Effector CD4-positive, alpha-beta T cell (primary cell): ENCODE measurements around the gene RXRA.
A peak's percentile ranks its signal among the peaks of the same experiment; 100 is the strongest.

Experiments used
- DNase-seq: peaks from one replicate; pipeline ENCODE4 v3.0.0-alpha.2; 2020

Gene RXRA

DNA sequence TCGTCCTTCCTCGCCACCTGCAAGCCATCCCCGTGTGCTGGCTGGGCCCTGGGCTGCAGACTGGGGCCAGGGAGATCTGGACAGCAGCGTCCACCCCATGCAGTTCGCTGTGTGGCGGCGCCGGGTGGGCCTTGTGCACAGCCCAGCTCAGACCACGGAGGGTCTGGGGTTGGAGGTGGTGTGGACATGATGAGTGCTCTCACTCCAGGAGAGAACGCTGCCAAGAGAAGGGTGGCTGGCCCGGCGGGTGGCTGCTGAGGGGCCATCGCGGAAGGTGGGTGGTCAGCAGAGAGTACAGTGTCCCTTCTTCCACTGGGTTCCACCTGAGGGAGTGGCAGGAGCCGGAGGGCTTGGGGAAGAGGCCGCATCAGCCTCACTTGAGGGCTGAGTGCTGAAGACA is 44.4 kb downstream of the RXRA start:
- no peak for DNase-seq

- DNase-seq, result no peak
Observed at GRCh38 chr9:134371731-134372130, 45.5 kb downstream of the RXRA start.

DNA sequence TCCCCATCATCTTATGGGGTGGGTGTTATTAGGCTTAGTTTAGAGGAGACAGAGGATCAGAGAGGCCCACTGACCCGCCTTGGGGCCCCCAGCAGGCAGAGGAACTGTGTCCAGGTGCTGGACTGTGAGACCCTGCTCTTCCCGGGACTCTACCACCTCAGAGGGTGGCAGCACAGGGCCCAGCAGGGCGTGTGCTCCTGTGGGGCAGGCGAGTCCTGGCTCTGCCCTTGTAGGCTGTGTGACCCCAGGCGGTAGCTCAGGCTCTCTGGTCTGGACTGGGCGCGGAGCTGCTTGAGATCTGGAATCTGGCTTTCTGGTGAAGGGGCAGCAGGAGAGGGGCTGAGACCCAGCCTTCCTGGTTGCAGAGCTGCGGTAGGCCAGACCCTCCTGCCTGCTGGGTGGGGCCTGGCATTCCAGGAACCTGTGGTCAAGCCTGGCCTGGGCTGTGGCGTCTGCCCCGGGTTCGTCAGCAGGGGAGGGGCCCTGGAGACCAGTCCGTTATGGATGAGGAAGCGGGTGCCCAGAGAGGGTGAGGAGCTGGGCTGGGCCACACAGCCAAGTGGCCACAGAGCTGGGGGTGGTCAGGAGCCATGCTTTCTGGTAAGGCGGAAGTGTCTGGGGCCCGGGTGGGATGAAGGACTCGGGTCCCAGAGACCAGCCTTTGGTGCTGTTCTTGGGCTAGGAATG is 46.5 kb downstream of the RXRA start:
- no peak for DNase-seq

- no peak for DNase-seq
Observed at GRCh38 chr9:134373269-134373668, 47.0 kb downstream of the RXRA start.

- DNase-seq, result no peak
Observed at GRCh38 chr9:134373953-134374300, 47.7 kb downstream of the RXRA start.

DNA sequence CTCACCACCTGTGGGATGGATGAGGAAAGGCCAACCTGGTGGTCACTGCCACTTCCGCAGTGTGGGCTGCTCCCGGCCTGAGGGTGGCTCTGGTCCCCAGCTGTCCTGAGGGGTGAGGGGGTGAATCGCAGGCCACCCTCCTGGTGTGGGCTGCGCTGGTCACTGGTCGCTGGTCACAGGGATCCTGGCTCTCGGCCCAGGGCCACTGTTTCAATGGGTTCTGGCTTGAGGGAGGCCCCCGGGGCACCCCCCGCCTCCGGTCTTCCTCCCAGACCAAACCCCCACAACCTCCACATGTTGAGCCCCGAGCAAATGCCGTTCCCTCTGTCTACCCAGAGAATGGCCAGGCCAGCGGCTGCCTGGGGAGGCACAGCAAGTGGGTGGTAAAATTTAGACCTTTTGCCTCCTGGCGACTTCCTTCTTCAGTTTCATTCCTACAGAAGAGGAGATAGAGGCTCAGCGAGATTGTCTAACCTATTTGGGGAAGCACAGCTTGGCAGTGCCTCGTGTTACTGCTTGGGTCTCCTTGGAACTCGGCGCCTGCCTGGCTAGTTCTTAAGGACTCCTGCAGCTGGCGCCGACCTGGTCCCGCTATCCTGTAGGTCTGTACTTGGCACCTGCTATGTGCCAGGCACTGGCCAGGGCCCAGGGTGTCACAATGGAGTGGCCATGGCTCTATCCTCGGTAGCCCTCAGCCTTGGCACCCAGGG is 48.2 kb downstream of the RXRA start:
- no peak for DNase-seq

DNA sequence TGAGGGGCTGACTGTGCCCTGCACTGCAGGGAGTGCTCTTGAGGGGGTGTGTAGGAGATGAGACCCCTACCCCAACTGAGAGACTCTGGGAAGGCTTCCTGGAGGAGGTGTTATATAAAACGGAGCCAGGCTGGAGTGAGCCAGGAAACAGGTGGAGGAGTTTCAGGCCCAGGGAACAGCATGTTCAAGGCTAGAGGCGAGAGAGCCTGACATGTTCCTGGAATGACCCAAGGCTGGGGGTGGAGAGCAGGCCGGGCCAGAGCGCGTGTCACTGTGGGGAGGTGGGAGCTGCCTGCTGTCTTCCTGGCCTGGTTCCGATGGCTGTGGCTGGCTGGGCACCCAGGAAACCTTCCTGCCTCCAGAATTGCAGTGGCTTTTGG is 48.7 kb downstream of the RXRA start:
- DNase-seq, result no peak

DNA sequence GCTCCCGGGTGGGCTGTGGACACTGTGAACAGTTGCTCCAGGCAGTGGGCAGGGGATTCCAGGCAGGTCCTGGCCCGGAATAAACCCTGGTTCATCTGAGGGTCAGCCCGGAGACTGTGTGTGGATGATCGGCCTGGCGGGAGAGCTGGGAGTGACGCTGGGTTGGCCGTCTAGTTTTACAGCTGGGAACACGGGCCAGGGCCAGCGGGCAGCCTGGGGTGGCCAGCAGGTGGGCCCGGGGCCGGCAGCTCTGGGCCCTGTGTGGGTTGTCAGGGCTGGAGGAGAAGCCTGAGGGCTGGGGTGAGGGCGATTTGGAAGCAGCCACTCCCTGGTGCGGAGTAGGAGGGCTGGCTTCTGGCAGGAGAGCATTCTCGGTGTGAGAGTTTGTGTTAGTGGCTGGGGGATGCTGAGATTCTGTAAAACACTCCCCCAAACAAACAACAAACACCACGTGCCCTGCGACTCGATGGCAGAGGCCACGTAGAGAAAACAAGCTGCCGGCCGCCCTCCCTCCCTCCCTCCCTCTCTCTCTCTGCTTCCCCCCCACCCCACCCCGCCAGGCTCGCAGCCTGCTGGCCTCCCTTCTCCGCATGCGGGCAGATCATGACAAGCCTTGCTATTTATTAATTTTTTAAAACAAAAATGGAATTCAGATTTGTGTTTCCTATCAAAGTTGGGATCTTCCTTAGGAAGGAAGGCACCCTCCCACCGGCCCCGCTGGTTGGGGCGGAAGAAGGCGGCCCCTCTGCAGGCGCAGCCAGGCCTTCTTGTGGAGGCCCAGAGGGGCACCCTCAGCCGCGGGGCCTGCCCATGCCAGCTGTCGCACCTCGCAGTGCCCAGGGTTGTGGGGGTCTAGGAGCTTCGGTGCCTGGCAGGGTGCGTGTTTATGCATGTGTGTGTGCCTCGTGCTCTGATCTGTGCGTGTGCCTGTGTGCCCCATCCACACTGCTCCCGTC is 49.5 kb downstream of the RXRA start:
- no peak for DNase-seq

- DNase-seq, result no peak
Observed at GRCh38 chr9:134376386-134377142, 50.3 kb downstream of the RXRA start.

- no peak for DNase-seq
Observed at GRCh38 chr9:134377143-134377484, 50.9 kb downstream of the RXRA start.

DNA sequence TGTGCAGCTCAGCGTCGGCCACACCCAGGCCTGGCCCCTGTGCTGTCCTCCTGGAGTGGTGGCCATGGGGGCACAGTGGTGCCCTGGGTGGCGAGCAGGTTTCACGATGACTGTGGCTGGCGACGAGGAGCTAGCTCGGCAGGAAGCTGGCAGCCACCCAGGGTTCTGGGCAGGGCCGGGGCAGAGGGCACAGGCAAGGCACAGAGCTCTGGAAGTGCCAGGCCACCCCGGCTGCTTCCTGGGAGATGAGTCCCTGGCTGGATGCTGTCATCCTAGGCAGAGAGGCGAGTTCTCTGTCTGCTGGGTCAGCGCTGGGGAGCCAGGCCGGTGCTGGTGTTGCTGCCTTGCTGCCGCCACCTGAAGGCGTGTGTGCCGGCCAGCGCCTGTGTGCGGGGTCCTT is 51.7 kb downstream of the RXRA start:
- DNase-seq, result no peak

DNA sequence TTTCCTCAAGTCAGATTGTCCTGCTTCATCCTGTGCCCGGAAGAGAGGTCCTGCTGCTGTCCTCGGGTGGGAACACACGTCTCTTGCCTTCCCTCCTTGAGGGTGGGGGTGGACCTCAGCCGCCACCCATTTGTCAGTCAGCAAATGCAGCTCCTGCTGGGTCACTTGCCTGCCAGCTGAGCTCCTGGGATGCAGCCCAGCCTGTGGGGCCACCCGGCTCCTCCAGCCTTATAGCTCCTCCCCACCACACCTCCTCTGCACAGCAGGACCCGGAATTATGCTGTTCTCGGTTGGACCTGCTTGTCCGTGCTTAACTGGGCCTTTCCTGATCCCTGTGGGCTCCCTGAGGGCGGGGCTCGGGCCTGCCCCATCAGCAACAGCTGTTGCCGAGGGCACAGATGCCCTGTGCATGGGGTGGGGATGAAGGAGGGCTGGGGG is 52.7 kb downstream of the RXRA start:
- no peak for DNase-seq

GRCh38 chr9:134379831-134380365 is 53.6 kb downstream of the RXRA start:
- DNase-seq, result no peak

- DNase-seq, result no peak
Observed at GRCh38 chr9:134380542-134381271, 54.5 kb downstream of the RXRA start.

GRCh38 chr9:134381272-134381661 is 55.0 kb downstream of the RXRA start:
- no peak for DNase-seq

DNA sequence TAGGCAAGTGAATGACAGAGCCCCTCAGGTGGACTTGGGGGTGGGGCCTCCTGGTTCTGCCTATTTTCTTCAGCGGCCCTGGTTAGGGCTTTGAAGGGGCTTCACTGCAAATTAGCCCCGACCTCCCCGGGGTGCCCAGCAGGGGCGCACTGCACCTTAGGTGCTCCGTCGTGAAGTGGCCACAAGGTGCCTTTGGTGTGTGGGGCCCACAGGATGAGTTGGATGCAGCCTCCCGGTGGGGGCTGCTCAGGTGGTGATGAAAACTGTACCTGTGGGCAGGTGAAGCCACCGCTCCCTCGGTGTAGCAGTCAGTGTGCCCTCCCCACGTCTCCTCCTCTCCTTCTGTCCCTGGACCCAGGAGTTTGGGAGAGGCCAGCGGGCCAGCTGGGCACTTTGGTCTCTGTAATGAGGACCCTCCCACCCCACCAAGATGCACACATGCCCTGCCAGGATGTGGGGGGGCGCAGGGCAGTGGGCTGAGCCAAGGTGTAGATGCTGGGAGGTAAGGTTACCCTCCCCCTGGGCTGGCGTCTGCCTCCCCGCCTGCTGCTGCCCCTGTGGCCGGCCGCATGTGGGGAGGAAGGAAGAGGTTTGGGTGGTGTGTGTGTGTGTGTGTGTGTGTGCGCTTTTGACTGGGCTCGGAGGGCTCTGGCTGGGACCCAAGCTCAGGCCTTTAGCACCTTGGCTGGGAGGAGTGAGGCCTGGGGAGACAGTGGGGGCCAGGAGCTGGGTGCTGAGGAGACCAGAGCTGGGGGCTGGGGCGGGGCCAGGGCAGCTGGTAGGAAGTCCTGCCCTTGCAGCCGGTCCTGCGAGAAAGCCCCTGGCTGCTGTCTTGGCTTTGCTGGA is 55.6 kb downstream of the RXRA start:
- DNase-seq, result peak; percentile 32

GRCh38 chr9:134382733-134383132 is 56.5 kb downstream of the RXRA start:
- DNase-seq, result no peak

- DNase-seq, result no peak
Observed at GRCh38 chr9:134383148-134383547, 56.9 kb downstream of the RXRA start.

DNA sequence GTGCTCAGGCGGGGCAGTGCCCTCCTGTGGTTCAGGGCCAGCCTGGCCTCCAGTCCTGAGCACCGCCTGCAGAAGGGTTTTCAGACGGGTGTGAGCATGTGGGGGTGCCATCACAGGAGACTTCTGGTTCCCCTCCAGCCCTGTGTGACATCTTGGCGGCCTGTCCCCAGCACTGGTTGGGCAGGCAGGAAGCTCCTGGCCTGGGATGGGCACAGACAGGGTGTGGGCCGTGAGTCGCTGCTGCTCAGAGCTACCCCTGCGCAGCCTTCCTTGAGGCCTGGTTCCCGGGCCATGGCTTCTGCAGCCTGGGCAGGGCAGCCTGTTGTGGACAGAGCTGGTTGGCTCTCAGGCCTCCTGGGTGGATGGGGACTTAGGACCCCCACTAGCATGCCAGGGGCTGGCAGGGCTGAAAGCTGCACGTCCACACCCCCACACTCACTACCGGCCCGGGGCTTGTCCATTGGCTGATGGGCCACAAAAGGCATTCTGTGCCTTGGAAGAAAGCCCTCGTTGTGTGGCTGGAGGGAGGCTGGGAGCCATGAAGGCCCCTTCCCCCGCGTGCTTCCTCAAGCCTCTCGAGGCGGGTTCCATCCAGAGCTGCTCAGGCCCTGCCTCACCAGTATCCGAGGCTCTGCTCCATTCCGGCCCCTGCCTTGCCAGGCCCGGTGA is 58.7 kb downstream of the RXRA start:
- DNase-seq, result no peak

GRCh38 chr9:134385915-134386314 is 59.7 kb downstream of the RXRA start:
- no peak for DNase-seq
